Osteoblast (primary cell): ENCODE measurements around the gene SLC39A2. TPM values are rescaled to one million over a fixed set of nuclear protein-coding genes. Genes with fewer than 3 reads are reported as not detected.
A peak's percentile ranks its signal among the peaks of the same experiment; 100 is the strongest.
"Not testable (repeated sequence)": the region's sequence is repeated elsewhere in the genome, so short reads cannot be mapped to it uniquely, and the experiment has no call there.

Source experiments
- DNase-seq: peaks from one replicate; pipeline ENCODE4 v3.0.0; 2011; ENCODE audit warnings: low spot score, mixed read lengths; ENCODE audit not compliant: insufficient read length; ENCODE audit errors: missing footprints
- H2AFZ ChIP-seq: 2 replicates; pipeline ENCODE4 v1.6.0; 2011; ENCODE audit warnings: mild to moderate bottlenecking, low read length
- H3K27ac ChIP-seq: 2 replicates; pipeline ENCODE4 v1.5.1; 2011; ENCODE audit warnings: mild to moderate bottlenecking, low read depth, low read length, moderate library complexity
- H3K27me3 ChIP-seq: 2 replicates; pipeline ENCODE4 v1.6.0; 2012; ENCODE audit warnings: mild to moderate bottlenecking, control low read depth, inconsistent platforms, low read length, moderate library complexity; ENCODE audit not compliant: insufficient read depth
- H3K36me3 ChIP-seq: 2 replicates; pipeline ENCODE4 v1.5.1; 2011; ENCODE audit warnings: mild to moderate bottlenecking, low read length, control low read depth, moderate library complexity; ENCODE audit not compliant: insufficient read depth
- H3K4me1 ChIP-seq: 2 replicates; pipeline ENCODE4 v1.5.1; 2011; ENCODE audit warnings: mild to moderate bottlenecking, low read length, control low read depth, moderate library complexity; ENCODE audit not compliant: insufficient read depth
- H3K4me2 ChIP-seq: 2 replicates; pipeline ENCODE4 v1.6.0; 2011; ENCODE audit warnings: mild to moderate bottlenecking, low read length; ENCODE audit not compliant: insufficient read depth
- H3K4me3 ChIP-seq: fragments of 200-600 bp; sonication (generic); 3 replicates; pipeline ENCODE4 v1.5.1; 2012; ENCODE audit warnings: mild to moderate bottlenecking, low read length, inconsistent platforms; ENCODE audit not compliant: insufficient read depth
- H3K79me2 ChIP-seq: 2 replicates; pipeline ENCODE4 v1.6.0; 2012; ENCODE audit warnings: mild to moderate bottlenecking, low read length, control low read depth, inconsistent platforms; ENCODE audit not compliant: insufficient read depth
- H3K9me3 ChIP-seq: 2 replicates; pipeline ENCODE4 v1.5.1; 2011; ENCODE audit warnings: low read depth, low read length, control low read depth
- H4K20me1 ChIP-seq: 2 replicates; pipeline ENCODE4 v1.6.0; 2012; ENCODE audit warnings: mild to moderate bottlenecking, low read length, control low read depth; ENCODE audit not compliant: insufficient read depth
- total RNA-seq: library from RNA; depleted of rRNA; stranded (reverse); fragments of >200 nt; gene quantifications from 2 replicates; pipeline ENCODE4 v1.2.3, GENCODE V29; 2012
- TF ChIP-seq, protein P1 (sequence below): IDR thresholded peaks from 2 replicates; pipeline ENCODE4 v1.5.1; 2011; ENCODE audit warnings: mild to moderate bottlenecking, low read depth, low read length, moderate library complexity; ENCODE audit errors: extremely low read depth

SLC39A2 gene
- total RNA-seq, 1 donor: 0.72 TPM

DNA sequence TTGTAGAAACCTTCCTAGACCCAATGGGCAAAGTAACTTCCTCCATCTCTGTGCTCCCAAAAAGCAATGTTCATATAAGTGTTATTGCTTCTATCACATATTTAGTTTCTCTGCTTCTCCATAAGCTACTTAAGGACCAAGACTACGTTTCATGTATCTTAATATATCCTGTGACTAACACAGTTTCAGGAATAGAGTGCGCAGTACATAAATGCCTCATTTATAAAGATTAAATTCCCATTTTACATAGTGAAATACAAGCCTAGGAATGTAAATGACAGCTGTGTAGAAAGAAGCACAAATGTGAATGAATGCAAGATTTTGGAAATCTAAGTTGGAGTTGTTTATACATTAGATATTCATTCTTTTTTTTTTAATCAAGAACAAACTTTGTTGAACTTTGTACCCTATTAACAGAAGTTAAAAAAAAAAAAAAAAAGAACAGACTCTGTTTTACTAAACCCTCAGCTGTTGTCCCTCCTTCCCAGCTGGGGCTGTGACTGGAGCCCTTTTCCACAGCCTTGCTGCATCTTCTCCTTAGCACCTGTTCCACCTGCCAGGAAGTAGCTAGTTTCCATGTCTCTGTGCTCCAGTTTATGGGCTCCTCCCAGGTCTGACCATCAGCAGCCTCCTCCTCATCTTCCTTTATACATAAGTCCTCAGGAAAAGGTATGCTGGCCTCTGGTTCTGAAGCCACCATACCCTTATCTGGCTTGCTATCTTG, 16.3 kb upstream of the SLC39A2 start:
- TF ChIP-seq, protein P1, sequence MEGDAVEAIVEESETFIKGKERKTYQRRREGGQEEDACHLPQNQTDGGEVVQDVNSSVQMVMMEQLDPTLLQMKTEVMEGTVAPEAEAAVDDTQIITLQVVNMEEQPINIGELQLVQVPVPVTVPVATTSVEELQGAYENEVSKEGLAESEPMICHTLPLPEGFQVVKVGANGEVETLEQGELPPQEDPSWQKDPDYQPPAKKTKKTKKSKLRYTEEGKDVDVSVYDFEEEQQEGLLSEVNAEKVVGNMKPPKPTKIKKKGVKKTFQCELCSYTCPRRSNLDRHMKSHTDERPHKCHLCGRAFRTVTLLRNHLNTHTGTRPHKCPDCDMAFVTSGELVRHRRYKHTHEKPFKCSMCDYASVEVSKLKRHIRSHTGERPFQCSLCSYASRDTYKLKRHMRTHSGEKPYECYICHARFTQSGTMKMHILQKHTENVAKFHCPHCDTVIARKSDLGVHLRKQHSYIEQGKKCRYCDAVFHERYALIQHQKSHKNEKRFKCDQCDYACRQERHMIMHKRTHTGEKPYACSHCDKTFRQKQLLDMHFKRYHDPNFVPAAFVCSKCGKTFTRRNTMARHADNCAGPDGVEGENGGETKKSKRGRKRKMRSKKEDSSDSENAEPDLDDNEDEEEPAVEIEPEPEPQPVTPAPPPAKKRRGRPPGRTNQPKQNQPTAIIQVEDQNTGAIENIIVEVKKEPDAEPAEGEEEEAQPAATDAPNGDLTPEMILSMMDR: no peak
- H3K4me2 ChIP-seq: no peak overlapping the region
- H4K20me1 ChIP-seq: no peaks in the 10 kb centered on the region
- no peak overlapping the region for H3K4me3 ChIP-seq
- H3K79me2 ChIP-seq: no peaks in the 10 kb centered on the region
- H3K27me3 ChIP-seq: no peaks in the 10 kb centered on the region
- no peak for DNase-seq
- no peak overlapping the region for H2AFZ ChIP-seq
- H3K9me3 ChIP-seq: no peaks in the 10 kb centered on the region
- no peak overlapping the region for H3K27ac ChIP-seq
- H3K4me1 ChIP-seq: peaks cover 15% of the 10 kb centered on the region
- no peaks in the 10 kb centered on the region for H3K36me3 ChIP-seq

DNA sequence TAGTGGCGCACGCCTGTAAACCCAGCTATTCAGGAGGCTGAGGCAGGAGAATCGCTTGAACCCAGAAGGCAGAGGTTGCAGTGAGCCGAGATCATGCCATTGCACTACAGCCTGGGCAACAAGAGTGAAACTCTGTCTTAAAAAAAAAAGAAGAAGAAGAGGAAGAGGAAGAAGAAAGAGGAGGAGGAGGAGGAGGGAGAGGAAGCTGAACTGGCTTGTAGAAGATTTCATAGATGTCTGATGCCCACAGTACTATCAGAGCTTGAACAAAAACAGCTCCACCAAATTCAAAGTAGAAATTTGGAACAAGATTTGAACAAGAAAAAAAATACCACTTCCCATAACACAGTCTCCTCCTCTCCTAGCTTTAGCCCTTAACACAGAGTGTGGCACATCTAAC, 13.4 kb upstream of the SLC39A2 start:
- not testable (repeated sequence) for H3K27me3 ChIP-seq, H3K4me2 ChIP-seq, H3K9me3 ChIP-seq, DNase-seq, H3K4me3 ChIP-seq, H3K36me3 ChIP-seq, H4K20me1 ChIP-seq, H3K79me2 ChIP-seq, H2AFZ ChIP-seq, H3K27ac ChIP-seq
- peaks cover 23% of the 10 kb centered on the region for H3K4me1 ChIP-seq

DNA sequence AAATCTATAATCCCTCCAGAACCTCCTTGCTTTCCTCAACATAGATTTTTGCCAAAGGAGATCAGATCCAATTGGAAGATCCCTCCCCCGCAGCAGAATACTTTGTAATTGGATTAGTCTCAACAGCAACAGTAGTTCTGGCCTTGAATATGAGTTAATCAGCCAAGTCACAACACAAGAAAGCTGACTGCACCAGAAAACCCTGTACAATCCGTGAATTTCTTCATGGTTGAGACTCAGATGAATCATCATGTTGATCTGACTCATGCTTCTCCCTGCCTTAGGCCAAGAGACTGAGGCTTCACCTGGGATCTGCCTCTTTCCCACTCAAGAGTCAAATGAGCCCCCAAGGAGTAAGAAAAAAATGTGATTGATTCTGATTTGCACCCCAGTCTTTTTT, 12.3 kb upstream of the SLC39A2 start:
- H3K4me2 ChIP-seq: peak overlapping the region; percentile 47
- H3K9me3 ChIP-seq: no peaks in the 10 kb centered on the region
- H3K27ac ChIP-seq: peak overlapping the region; percentile 40
- TF ChIP-seq, protein P1: no peak
- H3K4me3 ChIP-seq: no peak overlapping the region
- H3K79me2 ChIP-seq: peaks cover 16% of the 10 kb centered on the region
- peaks cover 2% of the 10 kb centered on the region for H4K20me1 ChIP-seq
- peak overlapping the region; percentile 21 for H2AFZ ChIP-seq
- peaks cover under 1% of the 10 kb centered on the region for H3K36me3 ChIP-seq
- peaks cover 30% of the 10 kb centered on the region for H3K4me1 ChIP-seq
- DNase-seq: peak; percentile 93
- H3K27me3 ChIP-seq: no peaks in the 10 kb centered on the region

DNA sequence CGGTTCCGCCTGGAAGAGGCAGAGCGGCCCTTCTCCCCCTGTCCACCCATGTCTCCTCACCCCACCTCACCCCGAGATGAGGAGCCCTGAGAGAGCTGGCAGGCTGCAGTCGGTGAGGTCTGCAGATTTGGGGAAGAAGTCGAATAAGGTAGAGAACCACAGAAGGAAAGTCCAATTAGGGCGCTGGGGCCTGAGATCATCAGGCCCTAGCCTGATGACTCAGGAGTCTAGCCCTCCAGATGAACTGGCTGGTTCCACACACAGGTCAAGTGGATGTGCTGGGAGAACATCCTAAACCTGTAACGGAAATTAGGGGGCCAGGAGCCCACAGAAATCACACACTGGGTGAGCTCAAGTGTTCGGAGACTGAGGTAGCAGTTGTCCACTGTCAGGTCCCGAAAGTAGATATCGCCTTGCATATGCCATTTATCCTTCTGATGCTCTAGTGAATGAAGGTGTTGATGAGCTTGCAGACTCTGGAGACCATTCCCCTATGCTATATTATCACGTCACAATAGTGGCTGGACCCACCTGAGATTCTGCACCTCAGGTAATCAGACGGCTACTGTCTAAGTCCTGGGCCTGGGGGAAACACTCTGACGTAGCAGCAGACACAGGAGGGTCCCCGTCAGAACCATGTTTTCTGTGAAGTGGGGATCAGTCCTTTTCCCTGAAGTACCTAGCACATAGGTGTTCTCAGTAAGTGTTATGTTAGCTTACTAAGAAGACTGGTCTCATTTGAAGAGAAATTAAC, 10.2 kb upstream of the SLC39A2 start:
- no peak for DNase-seq

More for the DNA sequence above, 10.2 kb upstream of the SLC39A2 start:
- Histone ChIP-seq H3K27me3 (no peaks in the 10 kb centered on the region), H3K9me3 (no peaks in the 10 kb centered on the region), H2AFZ (peak overlapping the region; percentile 10), H4K20me1 (peaks cover 8% of the 10 kb centered on the region), H3K79me2 (peaks cover 21% of the 10 kb centered on the region), H3K27ac (peak overlapping the region; percentile 49), H3K4me2 (peak overlapping the region; percentile 96), H3K36me3 (peaks cover 20% of the 10 kb centered on the region), H3K4me3 (peak overlapping the region; percentile 23), H3K4me1 (peaks cover 30% of the 10 kb centered on the region)
- TF ChIP-seq, protein P1: no peak
